ENCODE data around the gene DNAH6.

The DNAH6 gene

GRCh38 chr2:84669122-84669521, 152.8 kb downstream of the DNAH6 start:
- Histone ChIP-seq H3K4me3 (ENCODE audit: low read depth, low read length) (no peak overlapping the region), H3K4me1 (no peaks in the 10 kb centered on the region), H3K27ac (no peak overlapping the region), H3K9me3 (ENCODE audit: control insufficient read depth, low read length) (no peaks in the 10 kb centered on the region), H3K4me2 (ENCODE audit: low read length) (no peak overlapping the region), H3K27me3 (ENCODE audit: control insufficient read depth, insufficient read depth, low read length) (no peaks in the 10 kb centered on the region), H3K9ac (no peak overlapping the region), H3K36me3 (ENCODE audit: control insufficient read depth, insufficient read depth, low read length) (no peaks in the 10 kb centered on the region), H3K79me2 (no peaks in the 10 kb centered on the region), H2AFZ (no peak overlapping the region)
- no peak for TF ChIP-seq CTCF (IDR thresholded peaks at IDR 0.05)

GRCh38 chr2:84674099-84674498, 157.8 kb downstream of the DNAH6 start:
- H3K4me3 ChIP-seq (ENCODE audit: low read depth, low read length): no peak overlapping the region
- no peaks in the 10 kb centered on the region for H3K79me2 ChIP-seq
- H2AFZ ChIP-seq: peak overlapping the region; percentile 63
- H3K27ac ChIP-seq: peak overlapping the region; percentile 63
- TF ChIP-seq CTCF (IDR thresholded peaks at IDR 0.05): no peak
- H3K4me2 ChIP-seq (ENCODE audit: low read length): no peak overlapping the region
- H3K9ac ChIP-seq: no peak overlapping the region
- no peaks in the 10 kb centered on the region for H3K27me3 ChIP-seq (ENCODE audit: control insufficient read depth, insufficient read depth, low read length)
- H3K36me3 ChIP-seq (ENCODE audit: control insufficient read depth, insufficient read depth, low read length): no peaks in the 10 kb centered on the region
- H3K9me3 ChIP-seq (ENCODE audit: control insufficient read depth, low read length): no peaks in the 10 kb centered on the region
- peaks cover 10% of the 10 kb centered on the region for H3K4me1 ChIP-seq

- H3K79me2 ChIP-seq: no peaks in the 10 kb centered on the region
- H3K27me3 ChIP-seq (ENCODE audit: control insufficient read depth, insufficient read depth, low read length): no peaks in the 10 kb centered on the region
- peak overlapping the region; percentile 63 for H3K27ac ChIP-seq
- no peaks in the 10 kb centered on the region for H3K9me3 ChIP-seq (ENCODE audit: control insufficient read depth, low read length)
- H3K4me2 ChIP-seq (ENCODE audit: low read length): peak overlapping the region; percentile 5
- no peaks in the 10 kb centered on the region for H3K36me3 ChIP-seq (ENCODE audit: control insufficient read depth, insufficient read depth, low read length)
- H3K4me3 ChIP-seq (ENCODE audit: low read depth, low read length): no peak overlapping the region
- peaks cover 10% of the 10 kb centered on the region for H3K4me1 ChIP-seq
- TF ChIP-seq CTCF (IDR thresholded peaks at IDR 0.05): no peak
- no peak overlapping the region for H3K9ac ChIP-seq
- peak overlapping the region; percentile 63 for H2AFZ ChIP-seq
Measured at GRCh38 chr2:84674586-84674985, 158.3 kb downstream of the DNAH6 start.

- Histone ChIP-seq H2AFZ (no peak overlapping the region), H3K79me2 (no peaks in the 10 kb centered on the region), H3K9ac (no peak overlapping the region), H3K4me3 (ENCODE audit: low read depth, low read length) (no peak overlapping the region), H3K27me3 (ENCODE audit: control insufficient read depth, insufficient read depth, low read length) (no peaks in the 10 kb centered on the region), H3K9me3 (ENCODE audit: control insufficient read depth, low read length) (no peaks in the 10 kb centered on the region), H3K4me2 (ENCODE audit: low read length) (no peak overlapping the region), H3K27ac (no peak overlapping the region), H3K4me1 (peaks cover 17% of the 10 kb centered on the region), H3K36me3 (ENCODE audit: control insufficient read depth, insufficient read depth, low read length) (no peaks in the 10 kb centered on the region)
- TF ChIP-seq CTCF (IDR thresholded peaks at IDR 0.05): no peak
Measured at GRCh38 chr2:84676295-84676694, 160.0 kb downstream of the DNAH6 start.

- peaks cover 19% of the 10 kb centered on the region for H3K4me1 ChIP-seq
- no peak for TF ChIP-seq CTCF (IDR thresholded peaks at IDR 0.05)
- no peaks in the 10 kb centered on the region for H3K9me3 ChIP-seq (ENCODE audit: control insufficient read depth, low read length)
- H3K9ac ChIP-seq: no peak overlapping the region
- H3K27me3 ChIP-seq (ENCODE audit: control insufficient read depth, insufficient read depth, low read length): no peaks in the 10 kb centered on the region
- H3K36me3 ChIP-seq (ENCODE audit: control insufficient read depth, insufficient read depth, low read length): no peaks in the 10 kb centered on the region
- no peak overlapping the region for H3K4me3 ChIP-seq (ENCODE audit: low read depth, low read length)
- no peak overlapping the region for H3K4me2 ChIP-seq (ENCODE audit: low read length)
- H2AFZ ChIP-seq: no peak overlapping the region
- no peaks in the 10 kb centered on the region for H3K79me2 ChIP-seq
- no peak overlapping the region for H3K27ac ChIP-seq
Measured at GRCh38 chr2:84678214-84678613, 161.9 kb downstream of the DNAH6 start.

Data from parathyroid adenoma (tissue), 2 donors.